ENCODE measurements around the gene PRR14.

PRR14 gene

DNA sequence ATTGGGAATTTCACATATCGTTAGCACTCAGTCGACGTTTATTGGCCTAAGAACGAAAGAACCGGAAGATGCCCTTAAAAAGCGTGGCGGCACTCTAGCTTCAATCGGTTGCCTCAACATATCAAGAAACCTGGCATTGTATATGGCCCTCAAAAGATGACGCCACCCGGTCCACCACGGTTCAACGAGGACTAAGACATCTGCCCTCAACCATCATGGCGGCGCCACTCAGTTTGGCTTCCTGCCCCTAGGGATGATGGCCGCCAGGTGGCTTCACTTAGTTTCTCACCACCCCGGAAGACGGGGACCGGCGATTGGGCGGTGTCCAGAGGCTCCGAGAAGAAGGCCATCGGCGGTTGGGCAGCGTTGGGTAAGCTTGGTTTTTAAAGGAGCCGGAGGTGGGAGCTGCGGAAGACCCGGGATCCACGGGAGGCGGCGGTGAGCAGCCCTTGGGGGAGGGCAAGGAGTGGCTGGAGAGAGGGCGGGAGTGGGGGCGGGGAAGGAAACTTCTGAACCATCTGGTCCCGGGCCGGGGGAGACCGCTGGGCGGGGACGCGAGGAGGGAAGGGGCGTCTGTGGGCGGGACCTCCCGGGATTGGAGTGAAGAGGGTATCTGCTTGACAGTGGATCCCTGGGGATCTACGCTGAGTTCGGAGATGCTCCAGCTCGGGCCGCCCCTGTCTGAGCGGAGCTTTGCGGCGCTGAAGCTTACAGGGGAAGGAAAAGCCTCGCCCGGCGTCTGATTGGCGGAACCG lies at the start of gene PRR14:
TSS of gene PRR14 (plus strand) at position 592 of the 755 bp plus-strand sequence. CDS start 686 bp downstream, outside the sequence.
- DNase-seq (ENCODE audit: low spot score): peak; percentile 100

DNA sequence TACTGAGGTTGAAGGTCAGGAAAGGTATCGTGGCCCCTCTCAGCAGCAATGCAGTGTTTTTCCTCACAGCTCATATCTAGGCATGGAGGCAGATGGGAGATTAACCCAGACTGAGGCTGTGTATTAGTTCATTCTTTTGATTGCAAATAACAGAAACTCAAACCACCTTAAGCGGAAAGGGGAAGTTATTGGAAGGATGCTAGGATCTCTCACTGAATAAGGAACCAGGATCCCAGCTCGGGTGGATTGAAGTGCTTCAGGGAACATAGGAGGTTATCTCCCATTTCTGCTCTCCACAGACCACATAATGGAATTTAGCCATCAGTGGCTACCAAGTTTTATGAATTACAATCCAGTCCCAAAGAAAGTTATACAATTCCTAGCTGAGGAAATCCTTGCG lies 48.8 kb upstream of the PRR14 start:
- no peak for DNase-seq (ENCODE audit: low spot score)

DNA sequence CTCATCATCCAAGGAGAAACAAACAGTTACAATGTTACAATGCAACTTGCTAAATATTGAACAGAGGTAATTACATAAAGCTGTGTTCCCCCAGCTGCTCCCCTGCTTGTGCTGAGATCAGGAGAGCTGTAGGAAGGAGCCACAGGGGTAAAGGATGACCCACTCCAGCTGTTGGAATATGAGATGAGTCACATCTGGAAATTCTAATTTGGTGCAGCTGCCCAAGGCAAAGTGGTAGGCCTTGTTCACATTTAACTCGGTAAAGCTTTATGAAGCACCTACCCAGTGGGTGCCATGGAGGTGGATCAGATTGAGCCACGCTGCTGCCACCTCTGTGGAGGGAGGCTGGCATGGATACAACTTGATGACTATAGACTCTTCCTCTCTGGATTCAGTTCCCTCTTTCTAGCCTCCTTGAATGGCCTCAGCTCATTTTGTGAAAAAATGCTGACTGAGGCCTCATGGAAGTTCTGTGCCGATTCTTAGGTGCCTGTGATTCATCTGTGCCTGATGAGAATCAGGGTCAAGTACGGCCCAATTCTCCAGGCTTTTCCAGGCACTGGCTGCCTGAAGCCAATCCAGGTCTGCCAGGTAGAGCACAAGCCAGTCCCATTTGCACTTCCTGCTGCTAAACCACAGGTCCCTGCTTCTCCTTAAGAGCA lies 48.0 kb upstream of the PRR14 start:
- DNase-seq (ENCODE audit: low spot score): no peak

DNA sequence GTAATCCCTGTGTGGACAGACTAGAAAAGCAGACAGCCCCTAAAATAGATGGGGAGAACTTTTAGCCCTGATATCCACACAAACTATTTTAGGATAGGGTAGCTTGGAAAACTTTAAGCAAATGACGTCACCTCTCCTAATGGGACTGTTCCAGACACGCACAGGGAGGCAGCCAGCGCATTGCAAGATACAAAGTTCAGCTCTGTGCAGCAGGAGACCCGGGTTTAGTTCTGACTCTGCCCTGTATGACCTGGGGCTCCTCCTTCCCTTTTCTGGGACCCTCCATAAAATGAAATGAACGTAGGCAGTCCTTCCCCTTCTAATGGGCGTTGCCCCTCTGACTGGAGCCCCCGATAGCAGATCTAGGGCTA lies 46.8 kb upstream of the PRR14 start:
- no peak for DNase-seq (ENCODE audit: low spot score)

DNA sequence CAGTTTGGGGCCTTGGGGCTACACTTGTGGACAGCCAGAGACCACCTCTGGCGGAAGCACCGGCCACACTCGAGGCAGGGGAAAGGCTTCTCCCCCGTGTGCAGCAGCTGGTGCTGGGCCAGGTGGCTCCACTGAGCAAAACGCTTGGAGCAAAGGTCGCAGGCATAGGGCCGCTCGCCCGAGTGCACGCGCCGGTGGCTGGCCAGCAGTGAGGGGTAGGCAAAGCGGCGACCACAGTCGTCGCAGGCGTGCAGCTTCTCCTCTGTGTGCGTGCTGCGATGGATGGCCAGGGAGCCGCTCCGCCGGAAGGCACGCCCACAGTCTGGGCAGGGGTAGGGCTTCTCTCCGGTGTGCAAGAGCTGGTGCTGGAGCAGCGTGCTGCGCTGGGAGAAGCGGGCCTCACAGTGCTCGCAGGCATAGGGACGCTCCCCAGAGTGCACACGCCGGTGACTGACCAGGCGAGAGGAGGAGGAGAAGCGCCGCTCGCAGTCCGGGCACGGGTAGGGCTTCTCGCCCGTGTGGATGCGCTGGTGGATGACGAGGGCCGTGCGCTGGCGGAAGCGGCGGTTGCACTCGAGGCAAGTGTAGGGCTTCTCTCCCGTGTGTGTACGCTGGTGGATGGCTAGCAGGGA lies 46.3 kb upstream of the PRR14 start:
- no peak for DNase-seq (ENCODE audit: low spot score)

DNA sequence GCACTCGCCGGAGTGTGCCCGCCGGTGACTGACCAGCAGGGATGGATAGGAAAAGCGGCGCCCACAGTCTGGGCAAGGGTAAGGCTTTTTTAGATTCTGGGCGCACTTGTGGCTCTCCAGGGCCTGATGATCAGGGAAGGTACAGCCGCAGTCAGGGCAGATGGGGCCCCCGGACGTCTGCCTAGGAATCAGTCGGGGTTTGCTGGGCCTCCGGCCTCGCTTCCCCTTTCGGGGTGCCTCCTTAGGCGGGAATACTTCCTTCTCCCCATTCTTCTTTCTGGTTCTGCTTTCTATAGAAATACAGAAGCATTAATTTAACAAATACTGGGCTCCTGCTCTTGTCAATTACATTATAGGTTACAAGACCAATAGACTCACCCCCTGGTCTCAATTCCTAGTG lies 45.6 kb upstream of the PRR14 start:
- DNase-seq (ENCODE audit: low spot score): no peak

DNA sequence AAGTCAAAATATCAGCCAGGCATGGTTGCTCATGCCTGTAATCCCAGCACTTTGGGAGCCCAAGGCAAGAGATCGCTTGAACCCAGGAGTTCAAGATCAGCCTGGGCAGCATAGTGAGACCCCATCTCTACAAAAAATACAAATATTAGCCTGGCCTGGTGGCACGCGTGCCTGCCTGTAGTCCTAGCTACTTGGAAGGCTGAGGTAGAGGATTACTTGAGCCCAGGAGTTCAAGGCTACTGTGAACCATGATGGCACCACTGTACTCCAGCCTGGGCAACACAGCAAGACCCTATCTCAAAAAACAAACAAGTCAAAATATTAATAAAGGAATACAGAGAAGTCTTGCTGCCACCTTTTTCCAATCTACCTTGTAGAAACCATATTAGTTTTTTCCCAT lies 44.8 kb upstream of the PRR14 start:
- no peak for DNase-seq (ENCODE audit: low spot score)

DNA sequence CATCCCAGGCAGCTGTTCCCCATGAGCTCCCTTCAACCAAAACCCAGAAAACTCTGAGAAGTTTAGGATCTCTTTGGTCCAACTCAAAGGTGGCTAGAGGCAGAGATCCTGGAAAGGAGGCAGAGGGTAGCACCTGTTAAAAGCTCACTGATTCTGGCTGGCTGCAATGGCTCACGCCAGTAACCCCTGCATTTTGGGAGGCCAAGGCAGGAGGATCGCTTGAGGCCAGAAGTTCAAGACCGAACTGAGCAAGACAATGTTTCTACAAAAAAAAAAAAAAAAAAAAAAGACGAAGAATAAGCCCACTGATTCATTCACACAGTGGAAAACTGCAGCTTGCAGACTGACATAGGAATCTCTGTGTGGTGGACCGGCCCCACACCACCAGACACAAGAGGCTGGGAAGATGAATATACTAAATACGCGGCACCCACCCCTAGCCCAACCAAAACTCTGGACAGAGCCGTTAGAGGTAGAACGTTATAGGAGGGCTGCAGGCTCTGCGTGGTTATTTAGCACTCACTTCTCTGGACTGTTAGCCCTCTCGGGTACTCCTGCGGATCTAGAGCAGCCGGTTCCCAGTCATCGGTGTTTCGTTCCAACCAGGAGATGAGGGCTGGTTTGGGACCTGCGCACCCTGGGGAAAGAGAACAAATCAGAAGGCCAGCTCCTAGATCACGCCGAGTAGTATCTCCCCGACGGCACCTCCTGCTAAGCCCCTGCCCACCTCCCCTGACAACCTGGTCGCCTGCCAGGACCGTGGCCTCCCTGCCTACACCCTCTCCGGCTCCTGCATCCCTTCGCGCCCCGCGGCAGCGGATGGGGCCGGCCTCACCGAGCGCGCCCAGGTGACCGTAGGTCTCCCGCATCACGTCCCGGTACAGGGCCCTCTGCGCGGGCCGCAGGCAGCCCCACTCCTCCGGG lies 41.5 kb upstream of the PRR14 start:
- peak; percentile 20 for DNase-seq (ENCODE audit: low spot score)

DNA sequence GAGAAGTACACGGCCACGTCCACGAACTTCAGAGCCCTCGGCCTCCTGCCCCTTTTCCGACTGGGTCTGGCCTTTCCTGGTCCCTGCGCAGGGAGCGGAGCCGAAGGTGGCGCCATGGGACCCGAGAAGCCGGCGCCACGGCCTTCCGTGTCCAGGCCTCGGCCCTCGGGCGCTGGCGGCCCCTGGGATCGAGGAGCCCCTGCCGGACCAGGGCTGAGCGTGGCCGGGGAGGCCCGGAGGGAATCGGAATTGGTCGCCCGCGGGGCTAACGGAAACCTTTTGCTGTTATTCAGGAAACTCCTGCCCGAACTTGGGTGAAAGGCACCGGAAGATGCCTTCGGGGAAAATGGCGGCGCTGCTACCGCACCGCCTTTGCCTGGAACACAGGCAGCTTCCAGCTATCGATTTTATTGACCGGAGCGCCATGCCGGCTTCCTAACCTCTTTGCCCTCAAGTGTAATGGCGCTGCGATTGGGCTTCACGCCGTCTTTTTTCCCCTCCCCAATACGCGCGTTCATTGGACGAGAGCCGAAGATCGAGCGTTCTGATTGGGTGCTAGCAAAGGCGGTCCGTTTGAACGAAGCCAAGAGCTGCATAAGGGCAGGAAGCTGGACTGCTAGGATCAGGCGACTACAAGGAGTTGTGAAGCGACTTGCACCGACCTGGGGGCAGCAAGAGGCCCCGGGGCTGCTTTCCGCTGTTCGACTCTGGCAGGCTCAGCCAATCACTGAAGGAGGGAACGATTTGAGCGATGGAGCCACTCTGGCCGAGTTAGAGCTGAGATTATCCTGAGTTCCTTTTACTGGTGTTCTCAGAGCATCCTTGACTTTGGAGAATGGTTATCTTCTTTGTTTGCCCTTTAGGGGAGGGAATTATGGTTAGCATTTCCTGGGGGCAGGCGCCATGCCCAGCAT lies 40.6 kb upstream of the PRR14 start, which contains the start of gene ZNF689:
TSS of gene ZNF689 (minus strand) at position 464 of the 914 bp plus-strand sequence. CDS start at position 116, 348 bp downstream.
- DNase-seq (ENCODE audit: low spot score): peak; percentile 92

DNA sequence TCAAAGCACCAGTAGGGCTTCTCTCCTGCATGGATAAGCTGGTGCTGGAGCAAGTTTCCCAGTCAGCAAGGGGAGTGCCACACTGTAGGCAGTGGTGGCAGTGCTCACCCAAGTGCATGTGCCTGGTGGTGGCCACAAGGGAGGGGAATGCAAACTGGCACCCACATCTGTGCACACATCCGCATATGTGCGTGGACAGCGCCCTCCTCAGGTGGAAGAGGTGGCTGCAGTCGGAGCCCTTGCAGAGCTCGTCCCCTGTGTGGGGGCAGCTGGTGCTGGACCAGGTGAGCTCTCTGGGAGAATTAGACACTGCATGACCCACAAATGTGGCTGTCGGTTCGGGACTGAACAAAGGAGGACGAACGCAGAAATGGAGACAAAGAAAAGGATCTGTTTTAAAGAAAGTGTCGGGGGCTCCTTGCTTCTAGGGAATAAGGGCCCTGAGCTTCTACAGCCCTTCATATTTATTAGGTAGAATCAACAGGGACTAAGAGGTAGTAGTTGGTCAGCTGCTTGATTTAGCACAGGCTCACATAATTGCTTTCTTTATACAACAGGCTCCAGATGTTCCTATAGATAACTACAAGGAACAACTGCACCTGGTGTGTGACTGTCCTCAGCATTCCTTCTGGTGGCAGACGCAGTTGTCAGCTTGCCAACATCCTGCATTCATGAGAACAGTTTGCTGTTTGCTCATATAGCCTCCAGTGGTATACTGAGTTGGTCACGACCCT lies 35.2 kb upstream of the PRR14 start:
- DNase-seq (ENCODE audit: low spot score): peak; percentile 33

DNA sequence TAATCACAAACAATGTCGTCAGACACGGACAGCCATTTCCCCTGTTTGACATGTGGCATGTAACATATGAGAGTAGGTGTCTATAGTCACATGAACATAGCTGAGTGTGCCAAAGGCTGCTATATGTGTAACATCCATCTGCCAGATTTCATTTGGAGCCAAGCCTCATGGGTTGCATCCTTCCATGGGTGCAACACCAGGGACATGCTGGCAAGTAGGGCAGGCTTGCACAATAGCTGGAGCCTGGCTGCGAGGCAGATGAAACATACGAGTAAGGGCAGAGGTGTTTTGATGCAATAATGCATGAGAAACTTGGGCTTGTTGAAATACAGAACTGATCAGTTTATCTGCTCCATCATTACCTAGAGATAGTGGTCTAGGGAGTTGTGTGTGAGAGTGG lies 31.6 kb upstream of the PRR14 start:
- DNase-seq (ENCODE audit: low spot score): no peak

DNA sequence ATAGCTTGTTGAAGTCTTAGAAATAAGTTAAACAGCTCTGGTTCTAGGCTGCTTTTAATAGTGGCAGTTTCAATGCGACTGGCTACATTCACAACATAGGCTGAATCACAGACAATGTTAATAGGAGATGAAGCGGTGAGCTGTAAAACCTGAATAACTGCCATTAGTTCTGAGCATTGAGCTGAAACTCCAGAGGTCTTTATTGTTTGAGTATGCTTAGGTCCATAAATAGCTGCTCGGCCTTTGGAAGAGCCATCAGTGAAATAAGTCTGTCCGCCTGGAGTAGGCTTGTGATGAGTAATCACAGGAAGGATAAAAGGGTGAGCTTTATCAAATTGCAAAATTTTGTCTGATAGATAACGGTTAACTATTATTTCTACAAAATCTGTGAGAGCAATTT lies 31.1 kb upstream of the PRR14 start:
- DNase-seq (ENCODE audit: low spot score): no peak

DNA sequence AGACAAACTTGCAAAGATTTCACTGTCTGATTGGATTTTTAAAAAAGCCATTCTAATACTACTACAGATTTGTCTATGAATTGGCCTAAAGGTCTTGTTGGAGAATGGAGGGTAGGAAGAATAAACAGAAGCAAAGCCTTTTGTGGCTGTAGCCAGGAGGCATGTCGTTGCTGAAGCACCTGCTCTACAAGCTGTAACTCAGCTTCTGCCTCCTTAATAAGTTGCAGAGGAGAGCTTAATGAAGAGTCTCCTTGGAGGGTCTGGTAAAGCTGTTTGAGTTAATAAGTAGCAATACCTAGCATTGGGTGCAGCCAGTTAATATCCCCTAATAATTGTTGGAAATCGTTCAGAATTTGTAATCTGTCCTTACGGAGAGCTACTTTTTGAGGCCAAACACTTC lies 30.6 kb upstream of the PRR14 start:
- DNase-seq (ENCODE audit: low spot score): no peak

DNA sequence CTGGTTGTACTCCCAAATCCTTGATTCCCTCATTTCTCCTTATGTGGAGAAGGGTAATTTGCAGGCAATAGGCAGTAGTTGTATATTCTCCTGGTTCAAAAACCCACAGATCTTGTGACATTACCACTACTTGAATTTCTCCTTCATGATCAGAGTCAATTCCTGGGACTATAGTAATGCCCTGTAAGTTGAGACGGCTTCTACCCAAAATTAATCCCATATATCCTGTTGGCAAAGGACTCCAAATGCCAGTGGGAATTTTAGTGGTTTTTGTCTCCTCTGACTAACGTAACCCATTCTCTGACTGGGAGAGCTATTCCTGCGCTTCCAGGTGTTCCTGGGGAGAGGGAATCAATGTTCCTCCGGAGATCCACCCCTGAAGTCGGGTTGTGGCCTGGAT lies 29.0 kb upstream of the PRR14 start:
- DNase-seq (ENCODE audit: low spot score): no peak

DNA sequence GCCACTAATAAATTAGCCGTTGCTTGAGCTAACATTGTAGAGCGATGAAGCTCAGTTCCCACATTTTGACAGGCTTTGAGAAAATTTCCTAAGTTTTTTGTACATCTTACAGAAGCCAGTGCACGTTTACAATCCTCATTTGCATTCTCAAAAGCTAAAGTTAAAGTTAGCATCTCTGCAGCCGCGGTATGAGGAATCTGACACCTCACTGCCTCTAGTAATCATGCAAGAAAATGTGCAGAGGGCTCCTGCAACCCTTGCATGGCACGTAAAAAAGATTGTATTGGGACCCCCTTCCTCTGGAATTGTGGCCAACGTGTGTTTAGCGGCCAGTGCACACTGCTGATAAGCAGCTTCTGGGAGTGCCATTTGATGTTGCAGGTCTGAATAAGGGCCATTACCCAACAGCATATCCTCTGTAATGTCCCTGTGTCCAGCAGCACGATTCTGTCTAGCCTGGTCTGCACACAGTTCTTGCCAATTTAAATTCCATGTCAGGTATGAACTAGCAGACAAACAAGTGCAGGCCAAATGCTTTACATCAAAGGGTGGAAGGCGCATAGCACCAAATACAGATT lies 28.2 kb upstream of the PRR14 start:
- no peak for DNase-seq (ENCODE audit: low spot score)

DNA sequence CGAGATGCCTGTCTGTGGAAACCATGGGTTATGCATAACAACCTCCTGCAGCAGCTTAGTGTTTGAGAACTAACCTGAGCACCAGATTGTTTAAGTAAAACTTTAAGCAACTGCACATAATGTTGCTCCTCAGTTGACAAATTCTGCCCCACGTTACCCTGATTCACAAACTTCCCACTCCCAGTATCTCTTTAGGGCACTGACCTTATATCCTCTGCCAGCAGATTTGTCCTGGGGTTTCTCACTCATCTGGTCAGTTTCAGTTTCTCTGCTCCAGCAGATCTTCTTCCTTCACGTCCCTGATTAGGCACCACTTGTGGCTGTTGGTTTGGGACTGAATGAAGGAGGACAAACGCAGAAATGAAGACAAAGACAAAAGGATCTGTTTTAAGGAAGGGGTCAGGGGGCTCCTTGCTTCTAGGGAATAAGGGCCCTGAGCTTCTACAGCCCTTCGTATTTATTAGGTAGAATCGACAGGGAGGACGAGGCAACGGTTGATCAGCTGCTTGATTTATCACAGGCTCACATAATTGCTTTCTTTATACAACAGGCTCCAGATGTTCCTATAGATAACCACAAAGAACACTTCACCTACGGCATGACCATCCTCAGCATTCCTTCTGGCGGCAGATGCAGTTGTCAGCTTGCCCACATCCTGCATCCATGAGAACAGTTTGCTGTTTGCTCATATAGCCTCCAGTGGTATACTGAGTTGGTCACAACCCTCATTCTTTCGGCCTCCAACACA lies 27.1 kb upstream of the PRR14 start:
- DNase-seq (ENCODE audit: low spot score): no peak

DNA sequence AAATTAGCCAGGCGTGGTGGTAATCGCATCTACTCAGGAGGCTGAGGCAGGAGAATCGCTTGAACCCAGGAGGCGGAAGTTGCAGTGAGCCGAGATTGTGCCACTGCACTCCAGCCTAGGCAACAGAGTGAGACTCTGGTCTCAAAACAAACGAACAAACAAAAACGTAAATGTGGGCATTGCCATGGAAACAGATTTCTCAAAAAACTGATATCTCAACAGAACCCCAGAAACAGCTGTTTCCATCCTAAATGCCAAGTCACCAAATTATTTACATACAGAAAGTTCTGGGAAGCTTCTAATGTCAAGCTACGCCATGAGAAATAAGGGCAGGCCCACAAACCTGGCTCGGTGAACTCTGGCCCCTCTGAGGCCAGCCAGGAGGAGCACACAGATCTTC lies 24.5 kb upstream of the PRR14 start:
- DNase-seq (ENCODE audit: low spot score): no peak

DNA sequence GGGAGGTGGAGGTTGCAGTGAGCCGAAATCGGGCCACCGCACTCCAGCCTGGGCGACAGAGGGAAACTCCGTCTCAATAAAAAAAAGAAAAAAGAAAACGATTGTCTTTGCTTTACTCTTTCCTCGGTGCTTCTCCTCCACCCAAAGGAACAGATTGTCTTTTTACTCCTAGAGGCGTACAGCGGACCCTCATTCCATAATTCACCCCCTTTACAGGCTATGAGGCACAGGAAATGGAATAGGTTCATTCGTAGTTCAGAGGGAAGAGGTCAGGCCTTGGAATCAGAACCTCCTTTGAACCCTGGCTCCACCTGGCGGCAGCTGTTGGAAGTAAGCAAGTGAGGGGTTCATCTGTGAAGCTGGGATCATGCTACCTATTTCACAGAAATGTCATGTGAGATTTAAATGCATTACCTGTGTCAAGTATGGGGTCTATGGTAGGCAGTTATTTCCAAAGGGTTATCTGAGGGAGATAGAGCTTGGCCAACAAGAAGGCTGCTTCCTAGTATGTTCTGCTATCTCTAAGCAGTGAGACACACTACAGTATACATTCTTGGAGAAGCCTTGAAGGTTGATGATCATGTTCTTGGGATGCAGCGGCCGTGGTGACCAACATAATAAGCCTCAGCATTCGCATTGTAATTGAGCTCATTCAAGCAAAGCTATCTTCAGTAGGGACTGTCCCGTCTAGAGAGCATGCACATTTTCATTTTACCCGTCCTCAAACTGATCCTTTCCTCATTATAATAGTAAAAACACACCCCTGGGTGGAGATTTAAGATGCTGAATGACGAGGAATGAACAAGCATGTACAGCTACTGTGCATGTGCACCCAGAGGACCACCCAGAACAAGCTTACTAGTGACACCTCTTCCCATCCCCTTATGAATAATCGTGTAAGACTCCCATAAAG lies 21.9 kb upstream of the PRR14 start:
- peak; percentile 77 for DNase-seq (ENCODE audit: low spot score)

All from kidney capillary endothelial cell (primary cell).